HepG2 (cell line): Measurements from ENCODE around the gene SMYD2. TPM values are rescaled to one million over a fixed set of nuclear protein-coding genes. Genes with fewer than 3 reads are reported as not detected.

ENCODE experiments used
- CENPT ChIP-seq: sonication (generic); formaldehyde crosslinking; IDR thresholded peaks from 2 replicates; pipeline ENCODE4 v1.8.0; 2022; ENCODE audit warnings: low read depth, mild to moderate bottlenecking, moderate library complexity, missing genetic modification reagents
- CREM ChIP-seq, 2 experiments: sonication (generic) in 1 of 2; formaldehyde crosslinking in 1 of 2; IDR thresholded peaks; 2 replicates each; pipeline versions ENCODE4 v1.4.0 to v1.6.1; 2016 to 2020; ENCODE audit warnings: antibody characterized with exemption in 1 of 2, mild to moderate bottlenecking in 1 of 2, missing genetic modification reagents in 1 of 2
- FOXA1 ChIP-seq, 2 experiments: fragments of 450-650 bp in 1 of 2; sonication (generic) in 1 of 2; formaldehyde crosslinking in 1 of 2; IDR thresholded peaks; 2 replicates each; pipeline versions ENCODE4 v1.4.0 to v1.6.1; 2016 to 2020; ENCODE audit warnings: missing genetic modification reagents in 1 of 2
- MED8 ChIP-seq: sonication (generic); formaldehyde crosslinking; IDR thresholded peaks from 2 replicates; pipeline ENCODE4 v1.8.1; 2023; ENCODE audit warnings: mild to moderate bottlenecking, missing genetic modification reagents; ENCODE audit not compliant: insufficient replicate concordance
- NR3C1 ChIP-seq: sonication (generic); formaldehyde crosslinking; IDR thresholded peaks from 2 replicates; pipeline ENCODE4 v1.4.0; 2020; ENCODE audit warnings: missing genetic modification reagents
- REL ChIP-seq: sonication (generic); formaldehyde crosslinking; conservative IDR thresholded peaks from 2 replicates; pipeline ENCODE4 v1.8.0; 2022; ENCODE audit warnings: mild to moderate bottlenecking, missing genetic modification reagents, moderate library complexity
- RFXAP ChIP-seq: sonication (generic); formaldehyde crosslinking; IDR thresholded peaks from 2 replicates; pipeline ENCODE4 v1.4.0; 2020; ENCODE audit warnings: missing genetic modification reagents, borderline replicate concordance
- SALL1 ChIP-seq: sonication (generic); formaldehyde crosslinking; IDR thresholded peaks from 2 replicates; pipeline ENCODE4 v1.8.0; 2022; ENCODE audit warnings: mild to moderate bottlenecking, missing genetic modification reagents
- SNRNP70 ChIP-seq: fragments of 200-400 bp; formaldehyde crosslinking; IDR thresholded peaks from 2 replicates; pipeline ENCODE4 v1.6.1; 2017; ENCODE audit warnings: mild to moderate bottlenecking, low read depth, low read length, moderate library complexity
- TBL1XR1 ChIP-seq: fragments of 150-350 bp; IDR thresholded peaks from 2 replicates; pipeline ENCODE4 v1.6.1; 2014; ENCODE audit warnings: borderline replicate concordance, low read length; ENCODE audit not compliant: partially characterized antibody
- TFDP1 ChIP-seq: IDR thresholded peaks from 2 replicates; pipeline ENCODE4 v1.6.1; 2016; ENCODE audit warnings: missing compliant biosample characterization, missing genetic modification reagents, borderline replicate concordance
- WIZ ChIP-seq: sonication (generic); formaldehyde crosslinking; IDR thresholded peaks from 2 replicates; pipeline ENCODE4 v1.5.1; 2020; ENCODE audit warnings: mild to moderate bottlenecking, missing genetic modification reagents
- ZBTB3 ChIP-seq: sonication (generic); formaldehyde crosslinking; IDR thresholded peaks from 2 replicates; pipeline ENCODE4 v1.4.0; 2020; ENCODE audit warnings: low read depth, mild to moderate bottlenecking, moderate library complexity, missing genetic modification reagents, borderline replicate concordance
- ZBTB39 ChIP-seq: sonication (generic); formaldehyde crosslinking; IDR thresholded peaks from 2 replicates; pipeline ENCODE4 v1.5.0; 2020; ENCODE audit warnings: missing genetic modification reagents
- ZNF18 ChIP-seq: sonication (generic); formaldehyde crosslinking; IDR thresholded peaks from 2 replicates; pipeline ENCODE4 v1.8.0; 2022; ENCODE audit warnings: mild to moderate bottlenecking, missing genetic modification reagents; ENCODE audit not compliant: insufficient replicate concordance
- ZNF335 ChIP-seq: sonication (generic); formaldehyde crosslinking; IDR thresholded peaks from 2 replicates; pipeline ENCODE4 v1.4.0; 2020; ENCODE audit warnings: missing genetic modification reagents
- ZNF350 ChIP-seq: sonication (generic); formaldehyde crosslinking; IDR thresholded peaks from 2 replicates; pipeline ENCODE4 v1.4.0; 2020; ENCODE audit warnings: mild to moderate bottlenecking, low read depth, missing genetic modification reagents, borderline replicate concordance
- ZNF800 ChIP-seq: sonication (generic); formaldehyde crosslinking; IDR thresholded peaks from 2 replicates; pipeline ENCODE4 v1.4.0; 2020; ENCODE audit warnings: missing genetic modification reagents
- ZZZ3 ChIP-seq: sonication (generic); formaldehyde crosslinking; IDR thresholded peaks from 2 replicates; pipeline ENCODE4 v1.4.0; 2020; ENCODE audit warnings: missing genetic modification reagents, mild to moderate bottlenecking, borderline replicate concordance
- polyA plus RNA-seq, 8 experiments: library from polyadenylated mRNA; depleted of rRNA in 3 of 8; stranded (reverse) in 7 of 8; unstranded in 1 of 8; fragments of >200 nt; fragmentation: Illumina TruSeq in 4 of 8; extraction: Trizol in 4 of 8; gene quantifications; 2 replicates each; pipeline versions ENCODE4 v1.2.1 to v1.2.3, GENCODE V29; 2011 to 2016; ENCODE audit warnings: low read depth in 4 of 8, missing spikeins in 1 of 8, mixed read lengths in 1 of 8; ENCODE audit not compliant: insufficient read depth in 1 of 8
- total RNA-seq, 5 experiments: library from RNA; depleted of rRNA; stranded (reverse); fragments of >200 nt; fragmentation: Illumina TruSeq; extraction: Trizol; gene quantifications; 2 replicates each; pipeline ENCODE4 v1.2.3, GENCODE V29; 2016; ENCODE audit warnings: low read depth in 1 of 5
- TF ChIP-seq, protein P1 (sequence below): sonication (generic); formaldehyde crosslinking; IDR thresholded peaks from 2 replicates; pipeline ENCODE4 v1.4.0; 2020; ENCODE audit warnings: missing genetic modification reagents; ENCODE audit errors: not compliant biosample characterization

Gene SMYD2
- total and polyA plus RNA-seq, 2 of the 13 experiments (the other 11 are each of a cell fraction or from before 2014, with no cell fraction given) = 72.7 to 139 TPM

DNA sequence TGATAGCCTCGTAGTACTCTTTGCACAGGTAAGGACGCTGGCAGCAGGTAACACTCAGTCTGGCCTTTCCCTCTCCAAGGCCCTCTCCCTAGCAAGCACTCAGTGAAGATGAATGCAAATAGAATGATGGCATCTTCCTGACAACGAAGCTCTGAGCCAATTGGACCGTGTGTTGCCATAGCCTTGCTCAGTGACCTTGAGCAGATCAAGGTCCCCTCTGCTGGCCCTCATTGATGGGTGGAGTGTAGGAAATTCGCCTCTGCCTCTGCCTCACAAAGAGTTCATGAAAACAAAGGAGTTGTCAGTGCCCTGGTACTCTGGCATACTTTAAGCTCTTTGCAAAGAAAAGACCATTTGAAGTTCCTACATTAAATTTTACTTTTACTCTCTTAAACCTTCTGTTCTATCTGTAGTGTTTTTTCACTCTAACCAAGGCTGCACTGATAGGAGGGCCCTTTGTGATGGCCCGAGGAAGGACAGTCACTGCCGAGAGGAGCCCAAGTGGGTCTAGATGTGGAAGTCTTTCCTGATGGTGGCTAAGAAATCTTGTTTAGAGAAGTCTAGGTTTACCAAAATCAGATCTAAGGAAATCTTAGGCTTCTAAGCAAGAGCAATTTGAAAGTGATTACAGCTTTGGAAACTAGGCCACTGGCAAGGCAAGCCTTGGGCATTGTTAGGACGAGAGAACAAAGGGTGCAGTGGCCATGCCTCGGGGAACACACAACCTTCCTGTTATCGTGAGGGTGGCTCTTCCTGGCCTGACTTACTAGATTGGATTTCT is 38.2 kb downstream of the SMYD2 start (continued):
- no peak for TF ChIP-seq REL (CRISPR knock-in tag)
- no peak for TF ChIP-seq FOXA1 (IDR thresholded peaks at IDR 0.05)
- TF ChIP-seq FOXA1 (CRISPR knock-in tag; IDR thresholded peaks at IDR 0.05) = 0 out of 2 replicates have a peak, but pooled peaks have one; percentile 13
- no peak for TF ChIP-seq NR3C1
- TF ChIP-seq CREM (IDR thresholded peaks at IDR 0.05) = no peak
- TF ChIP-seq CREM (CRISPR knock-in tag; IDR thresholded peaks at IDR 0.05) = no peak
- TF ChIP-seq SNRNP70 = no peak
- no peak for TF ChIP-seq CENPT (CRISPR knock-in tag)
- TF ChIP-seq ZBTB3 (CRISPR knock-in tag) = no peak
- peak; percentile 73; the same call in 1 of the 2 replicates for TF ChIP-seq RFXAP
- no peak for TF ChIP-seq MED8 (CRISPR knock-in tag)
- TF ChIP-seq WIZ = no peak
- TF ChIP-seq, protein P1, sequence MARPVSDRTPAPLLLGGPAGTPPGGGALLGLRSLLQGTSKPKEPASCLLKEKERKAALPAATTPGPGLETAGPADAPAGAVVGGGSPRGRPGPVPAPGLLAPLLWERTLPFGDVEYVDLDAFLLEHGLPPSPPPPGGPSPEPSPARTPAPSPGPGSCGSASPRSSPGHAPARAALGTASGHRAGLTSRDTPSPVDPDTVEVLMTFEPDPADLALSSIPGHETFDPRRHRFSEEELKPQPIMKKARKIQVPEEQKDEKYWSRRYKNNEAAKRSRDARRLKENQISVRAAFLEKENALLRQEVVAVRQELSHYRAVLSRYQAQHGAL (CRISPR knock-in tag) = no peak
- TF ChIP-seq ZNF350 (CRISPR knock-in tag) = no peak
- no peak for TF ChIP-seq ZNF18 (CRISPR knock-in tag)
- TF ChIP-seq ZBTB39 = no peak
- TF ChIP-seq ZNF800 = no peak
- TF ChIP-seq ZNF335 = no peak
- peak; percentile 74 for TF ChIP-seq SALL1 (CRISPR knock-in tag)
- TF ChIP-seq TBL1XR1 = no peak
- no peak for TF ChIP-seq ZZZ3 (CRISPR knock-in tag)
- no peak for TF ChIP-seq TFDP1
